OCI-LY7 (cell line): ENCODE data around the gene FAM83B. TPM values are rescaled to one million over a fixed set of nuclear protein-coding genes. Genes with fewer than 3 reads are reported as not detected.
"Not testable (repeated sequence)": the region's sequence is repeated elsewhere in the genome, so short reads cannot be mapped to it uniquely, and the experiment has no call there.

Experiments used
- BruUV-seq: library from RNA; stranded (reverse); fragments of 400-500 nt; replicated peaks from 2 replicates; lab custom pipeline; 2021; lab: Mats Ljungman, UMichigan
- CTCF ChIA-PET: fragments of 300-600 bp; sonication (Branson Sonifier 250); formaldehyde crosslinking; loops from one replicate; lab custom pipeline; 2022; ENCODE audit warnings: antibody characterized with exemption; ENCODE audit not compliant: unreplicated experiment; lab: Charles Lee
- POLR2A ChIA-PET: fragments of 300-600 bp; sonication (Branson Sonifier 250); formaldehyde crosslinking; loops from one replicate; lab custom pipeline; 2022; ENCODE audit warnings: antibody characterized with exemption; lab: Charles Lee
- DNase-seq: peaks from one replicate; pipeline ENCODE4 v3.0.0-alpha.2; 2015; ENCODE audit warnings: low spot score
- H2AFZ ChIP-seq: fragments of 200-600 bp; sonication (generic), shearing (Covaris generic); 2 replicates; pipeline ENCODE4 v1.6.1; 2014; ENCODE audit warnings: mild to moderate bottlenecking, antibody characterized with exemption, low read length, moderate library complexity
- H3K27ac ChIP-seq: fragments of 200-600 bp; sonication (generic); 2 replicates; pipeline ENCODE4 v1.5.1; 2014; ENCODE audit warnings: mixed run types, low read depth, mild to moderate bottlenecking, moderate library complexity, low read length, inconsistent platforms; ENCODE audit not compliant: poor library complexity, severe bottlenecking
- H3K36me3 ChIP-seq: fragments of 200-600 bp; sonication (generic); 2 replicates; pipeline ENCODE4 v1.6.1; 2014; ENCODE audit warnings: mild to moderate bottlenecking, antibody characterized with exemption, low read length, moderate library complexity, mixed read lengths; ENCODE audit not compliant: insufficient read depth
- H3K4me1 ChIP-seq: fragments of 200-600 bp; sonication (generic); 2 replicates; pipeline ENCODE4 v1.5.1; 2014; ENCODE audit warnings: mild to moderate bottlenecking, low read length; ENCODE audit not compliant: insufficient read depth, poor library complexity, severe bottlenecking
- H3K4me2 ChIP-seq: fragments of 200-600 bp; sonication (generic); 2 replicates; pipeline ENCODE4 v1.6.1; 2014; ENCODE audit warnings: mild to moderate bottlenecking, low read length
- H3K4me3 ChIP-seq: fragments of 200-600 bp; sonication (generic); 2 replicates; pipeline ENCODE4 v1.5.1; 2014; ENCODE audit warnings: mild to moderate bottlenecking, low read depth, low read length; ENCODE audit not compliant: poor library complexity, severe bottlenecking
- H3K79me2 ChIP-seq: fragments of 200-600 bp; sonication (generic); 2 replicates; pipeline ENCODE4 v1.6.1; 2016; ENCODE audit warnings: low read depth, mild to moderate bottlenecking, low read length, moderate library complexity, mixed read lengths; ENCODE audit not compliant: insufficient read depth
- H3K9me2 ChIP-seq: fragments of 200-600 bp; sonication (generic); 2 replicates; pipeline ENCODE4 v1.6.1; 2016; ENCODE audit warnings: mild to moderate bottlenecking, low read length, mixed read lengths; ENCODE audit not compliant: insufficient read depth
- H3K9me3 ChIP-seq: fragments of 200-600 bp; sonication (generic); 2 replicates; pipeline ENCODE4 v1.6.1; 2014; ENCODE audit warnings: mild to moderate bottlenecking, mixed run types, low read length, mixed read lengths
- H4K20me1 ChIP-seq: fragments of 200-600 bp; sonication (generic); 2 replicates; pipeline ENCODE4 v1.6.1; 2014; ENCODE audit warnings: mild to moderate bottlenecking, antibody characterized with exemption, low read length, moderate library complexity, mixed read lengths; ENCODE audit not compliant: insufficient read depth
- EZH2phosphoT487 ChIP-seq: fragments of 200-600 bp; sonication (generic); IDR thresholded peaks from 2 replicates; pipeline ENCODE4 v1.6.1; 2018; ENCODE audit warnings: low read depth, borderline replicate concordance, mild to moderate bottlenecking, mixed run types, antibody characterized with exemption, low read length, moderate library complexity, mixed read lengths
- intact Hi-C: fragments of 100-400 bp; cut with micrococcal nuclease; formaldehyde crosslinking; loops from one replicate; pipeline ENCODE4 v1.10.0; 2022; ENCODE audit not compliant: unreplicated experiment
- total RNA-seq, 2 experiments: library from RNA; depleted of rRNA in 1 of 2; stranded (reverse); fragments of >200 nt in 1 of 2; shearing (Covaris generic) in 1 of 2; gene quantifications; 2 replicates each; pipeline ENCODE4 v1.2.3, GENCODE V29; 2014 to 2022
- TF ChIP-seq, protein P1 (sequence below): fragments of 200-600 bp; sonication (generic); conservative IDR thresholded peaks from 2 replicates; pipeline ENCODE4 v1.5.1; 2014; ENCODE audit warnings: mild to moderate bottlenecking, antibody characterized with exemption, low read length, moderate library complexity, mixed read lengths

FAM83B gene
- total RNA-seq, 2 experiments from 2014 or later: not detected

DNA sequence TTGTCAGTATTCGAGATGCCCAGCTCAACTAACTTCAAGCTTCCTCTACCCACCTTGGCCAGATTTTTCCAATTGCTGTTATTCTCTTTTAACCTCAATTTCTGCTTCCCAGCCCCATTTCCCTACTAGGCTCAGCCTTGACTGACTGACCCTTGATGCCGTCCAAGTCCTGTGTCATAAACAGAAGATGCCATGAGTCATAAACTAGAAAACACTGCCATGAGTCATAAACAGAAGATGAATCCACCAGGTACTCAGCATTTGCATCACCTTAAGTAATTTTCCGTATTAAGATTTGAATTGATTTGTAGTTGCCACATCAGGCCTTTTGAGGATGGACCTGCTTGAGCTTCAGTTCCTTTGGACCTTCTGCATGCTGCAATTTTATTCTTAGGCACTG lies 123.8 kb downstream of the FAM83B start:
- H3K4me2 ChIP-seq: no peak overlapping the region
- no peak overlapping the region for H2AFZ ChIP-seq
- intact Hi-C loops: no loop called here
- ChIA-PET CTCF (no interaction called here), POLR2A (no interaction called here)
- H3K9me3 ChIP-seq: no peaks in the 10 kb centered on the region
- H3K4me1 ChIP-seq: no peaks in the 10 kb centered on the region
- H3K9me2 ChIP-seq: no peaks in the 10 kb centered on the region
- no peaks in the 10 kb centered on the region for H3K36me3 ChIP-seq
- no peaks in the 10 kb centered on the region for H4K20me1 ChIP-seq
- H3K4me3 ChIP-seq: no peak overlapping the region
- H3K27ac ChIP-seq: no peak overlapping the region
- TF ChIP-seq, protein P1, sequence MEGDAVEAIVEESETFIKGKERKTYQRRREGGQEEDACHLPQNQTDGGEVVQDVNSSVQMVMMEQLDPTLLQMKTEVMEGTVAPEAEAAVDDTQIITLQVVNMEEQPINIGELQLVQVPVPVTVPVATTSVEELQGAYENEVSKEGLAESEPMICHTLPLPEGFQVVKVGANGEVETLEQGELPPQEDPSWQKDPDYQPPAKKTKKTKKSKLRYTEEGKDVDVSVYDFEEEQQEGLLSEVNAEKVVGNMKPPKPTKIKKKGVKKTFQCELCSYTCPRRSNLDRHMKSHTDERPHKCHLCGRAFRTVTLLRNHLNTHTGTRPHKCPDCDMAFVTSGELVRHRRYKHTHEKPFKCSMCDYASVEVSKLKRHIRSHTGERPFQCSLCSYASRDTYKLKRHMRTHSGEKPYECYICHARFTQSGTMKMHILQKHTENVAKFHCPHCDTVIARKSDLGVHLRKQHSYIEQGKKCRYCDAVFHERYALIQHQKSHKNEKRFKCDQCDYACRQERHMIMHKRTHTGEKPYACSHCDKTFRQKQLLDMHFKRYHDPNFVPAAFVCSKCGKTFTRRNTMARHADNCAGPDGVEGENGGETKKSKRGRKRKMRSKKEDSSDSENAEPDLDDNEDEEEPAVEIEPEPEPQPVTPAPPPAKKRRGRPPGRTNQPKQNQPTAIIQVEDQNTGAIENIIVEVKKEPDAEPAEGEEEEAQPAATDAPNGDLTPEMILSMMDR: no peak
- TF ChIP-seq EZH2phosphoT487: no peak
- no peak for DNase-seq
- no TSS peak for BruUV-seq
- no peaks in the 10 kb centered on the region for H3K79me2 ChIP-seq

DNA sequence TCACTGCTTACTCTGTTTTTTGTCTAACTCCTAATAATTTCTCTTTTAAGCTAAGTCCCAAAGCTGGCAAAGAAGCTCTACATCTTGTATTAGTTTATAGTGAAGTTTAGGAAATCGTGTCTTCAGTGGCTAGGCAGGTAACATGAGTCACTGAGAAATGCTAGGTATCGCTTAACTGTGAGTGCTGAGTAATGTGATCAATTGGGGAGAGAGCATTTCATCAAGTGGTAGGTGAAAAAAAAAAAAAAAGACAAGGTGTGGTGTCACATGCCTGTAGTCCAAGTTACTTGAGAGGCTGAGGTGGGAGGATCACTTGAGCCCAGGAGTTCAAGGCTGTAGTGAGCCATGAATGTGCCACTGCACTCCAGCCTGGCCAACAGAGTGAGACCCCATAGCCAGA lies 125.3 kb downstream of the FAM83B start:
- POLR2A ChIA-PET: interaction anchor here (0.6 kb wide), 1 partner anchor 711 kb away, joined by 3 read pairs; no protein-coding TSS in a partner anchor
- H3K79me2 ChIP-seq: no peaks in the 10 kb centered on the region
- no peaks in the 10 kb centered on the region for H3K36me3 ChIP-seq
- TF ChIP-seq, protein P1: no peak
- no peak for TF ChIP-seq EZH2phosphoT487
- H3K4me2 ChIP-seq: no peak overlapping the region
- H3K9me2 ChIP-seq: no peaks in the 10 kb centered on the region
- no peaks in the 10 kb centered on the region for H3K4me1 ChIP-seq
- BruUV-seq: no TSS peak
- no peaks in the 10 kb centered on the region for H4K20me1 ChIP-seq
- intact Hi-C loops: no loop called here
- no peak overlapping the region for H3K4me3 ChIP-seq
- no peak for DNase-seq
- H2AFZ ChIP-seq: no peak overlapping the region
- H3K9me3 ChIP-seq: no peaks in the 10 kb centered on the region
- H3K27ac ChIP-seq: no peak overlapping the region
- CTCF ChIA-PET: no interaction called here

DNA sequence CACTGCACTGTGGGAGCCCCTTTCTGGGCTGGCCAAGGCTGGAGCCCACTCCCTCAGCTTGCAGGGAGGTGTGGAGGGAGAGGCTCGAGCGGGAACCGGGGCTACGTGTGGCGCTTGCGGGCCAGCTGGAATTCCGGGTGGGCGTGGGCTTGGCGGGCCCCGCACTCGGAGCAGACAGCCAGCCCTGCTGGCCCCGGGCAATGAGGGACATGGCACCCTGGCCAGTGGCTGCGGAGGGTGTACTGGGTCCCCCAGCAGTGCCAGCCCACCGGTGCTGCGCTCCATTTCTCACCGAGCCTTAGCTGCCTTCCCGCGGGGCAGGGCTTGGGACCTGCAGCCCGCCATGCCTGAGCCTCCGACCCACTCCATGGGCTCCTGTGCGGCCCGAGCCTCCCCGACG lies 132.6 kb downstream of the FAM83B start:
- POLR2A ChIA-PET, H3K4me2 ChIP-seq, intact Hi-C loops, H4K20me1 ChIP-seq, H2AFZ ChIP-seq, H3K9me2 ChIP-seq, H3K27ac ChIP-seq, H3K36me3 ChIP-seq, H3K79me2 ChIP-seq, H3K4me3 ChIP-seq, H3K4me1 ChIP-seq, H3K9me3 ChIP-seq, CTCF ChIA-PET, BruUV-seq, DNase-seq: not testable (repeated sequence)
